Measurements from ENCODE around the gene UGT2A2. TPM values are rescaled to one million over a fixed set of nuclear protein-coding genes. Genes with fewer than 3 reads are reported as not detected.
"Not testable (repeated sequence)": the region's sequence is repeated elsewhere in the genome, so short reads cannot be mapped to it uniquely, and the experiment has no call there.

UGT2A2 gene
- not detected in 2 replicates for total RNA-seq

DNA sequence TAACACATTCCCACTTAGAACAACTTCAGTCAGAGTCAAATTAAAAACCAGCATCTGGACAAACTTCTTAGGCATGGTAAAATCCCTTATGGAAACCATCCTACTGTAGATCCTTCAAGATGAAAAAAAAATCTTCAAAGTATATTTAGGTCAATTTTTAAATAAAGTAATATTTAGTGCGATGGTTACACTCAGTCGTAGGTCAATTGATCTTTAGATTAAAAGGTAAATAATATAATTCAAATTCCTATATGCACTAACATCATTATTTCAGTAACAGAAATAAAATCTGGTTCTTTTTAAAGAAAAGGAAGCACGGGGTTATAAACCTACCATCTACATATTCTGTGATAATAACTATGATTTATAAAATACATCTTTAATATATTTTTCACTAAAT lies at the start of gene UGT2A2:
UGT2A2 (minus strand) TSS at position 101 of the 400 bp plus-strand sequence; CDS start at position 99, 2 bp downstream.
- no peak within 1 kb of the TSS for H3K4me3 ChIP-seq (ENCODE audit: low read depth, low read length)
- no peak for DNase-seq (ENCODE audit: low read depth)
- TF ChIP-seq, protein P1, sequence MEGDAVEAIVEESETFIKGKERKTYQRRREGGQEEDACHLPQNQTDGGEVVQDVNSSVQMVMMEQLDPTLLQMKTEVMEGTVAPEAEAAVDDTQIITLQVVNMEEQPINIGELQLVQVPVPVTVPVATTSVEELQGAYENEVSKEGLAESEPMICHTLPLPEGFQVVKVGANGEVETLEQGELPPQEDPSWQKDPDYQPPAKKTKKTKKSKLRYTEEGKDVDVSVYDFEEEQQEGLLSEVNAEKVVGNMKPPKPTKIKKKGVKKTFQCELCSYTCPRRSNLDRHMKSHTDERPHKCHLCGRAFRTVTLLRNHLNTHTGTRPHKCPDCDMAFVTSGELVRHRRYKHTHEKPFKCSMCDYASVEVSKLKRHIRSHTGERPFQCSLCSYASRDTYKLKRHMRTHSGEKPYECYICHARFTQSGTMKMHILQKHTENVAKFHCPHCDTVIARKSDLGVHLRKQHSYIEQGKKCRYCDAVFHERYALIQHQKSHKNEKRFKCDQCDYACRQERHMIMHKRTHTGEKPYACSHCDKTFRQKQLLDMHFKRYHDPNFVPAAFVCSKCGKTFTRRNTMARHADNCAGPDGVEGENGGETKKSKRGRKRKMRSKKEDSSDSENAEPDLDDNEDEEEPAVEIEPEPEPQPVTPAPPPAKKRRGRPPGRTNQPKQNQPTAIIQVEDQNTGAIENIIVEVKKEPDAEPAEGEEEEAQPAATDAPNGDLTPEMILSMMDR (conservative IDR thresholded peaks at IDR 0.05; ENCODE audit: low read depth, low read length) = no peak

DNA sequence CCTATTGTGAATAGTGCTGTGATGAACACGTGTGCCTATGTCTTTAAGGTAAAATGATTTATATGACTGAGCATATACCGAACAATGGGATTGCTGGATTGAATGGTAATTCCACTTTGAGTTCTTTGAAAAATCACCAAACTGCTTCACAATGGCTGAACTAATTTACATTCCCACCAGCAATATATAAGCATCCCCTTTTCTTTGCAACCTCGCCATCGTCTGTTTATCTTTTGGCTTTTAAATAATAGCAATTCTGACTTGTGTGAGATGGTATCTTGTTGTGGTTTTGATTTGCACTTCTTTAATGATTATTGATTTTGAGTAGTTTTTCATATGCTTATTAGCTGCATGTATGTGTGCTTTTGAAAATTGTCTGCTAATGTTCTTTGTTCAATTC lies 45.4 kb upstream of the UGT2A2 start:
- no peak overlapping the region for H3K4me3 ChIP-seq (ENCODE audit: low read depth, low read length)
- TF ChIP-seq, protein P1 (conservative IDR thresholded peaks at IDR 0.05; ENCODE audit: low read depth, low read length) = no peak
- no peak for DNase-seq (ENCODE audit: low read depth)

DNA sequence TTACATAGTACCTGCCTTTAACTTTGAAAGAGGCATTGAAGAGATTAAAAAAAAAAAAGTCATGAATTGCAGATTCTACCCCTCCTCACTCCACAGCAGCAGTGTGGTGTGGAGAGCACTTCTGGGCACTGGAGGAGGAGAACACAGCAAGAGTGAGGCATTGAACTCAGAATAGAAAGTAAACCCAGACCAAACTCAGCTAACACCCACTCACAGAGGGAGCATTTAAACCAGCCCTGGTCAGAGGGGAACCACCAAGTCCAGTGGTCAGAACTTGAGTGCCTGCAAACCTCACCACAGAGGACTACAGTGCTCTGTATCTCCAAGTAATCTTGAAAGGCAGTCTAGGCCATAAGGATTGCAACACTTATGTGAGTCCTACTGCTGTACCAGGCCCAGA lies 29.2 kb upstream of the UGT2A2 start:
- H3K4me3 ChIP-seq (ENCODE audit: low read depth, low read length) = no peak overlapping the region
- no peak for DNase-seq (ENCODE audit: low read depth)
- TF ChIP-seq, protein P1 (conservative IDR thresholded peaks at IDR 0.05; ENCODE audit: low read depth, low read length) = no peak

DNA sequence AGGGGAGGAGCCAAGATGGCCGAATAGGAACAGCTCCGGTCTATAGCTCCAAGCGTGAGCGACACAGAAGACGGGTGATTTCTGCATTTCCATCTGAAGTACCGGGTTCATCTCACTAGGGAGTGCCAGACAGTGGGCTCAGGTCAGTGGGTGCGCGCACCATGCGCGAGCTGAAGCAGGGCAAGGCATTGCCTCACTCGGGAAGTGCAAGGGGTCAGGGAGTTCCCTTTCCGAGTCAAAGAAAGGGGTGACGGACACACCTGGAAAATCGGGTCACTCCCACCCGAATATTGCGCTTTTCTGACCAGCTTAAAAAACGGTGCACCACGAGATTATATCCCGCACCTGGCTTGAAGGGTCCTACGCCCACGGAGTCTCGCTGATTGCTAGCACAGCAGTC lies 24.6 kb upstream of the UGT2A2 start:
- H3K4me3 ChIP-seq (ENCODE audit: low read depth, low read length); DNase-seq (ENCODE audit: low read depth): not testable (repeated sequence)

DNA sequence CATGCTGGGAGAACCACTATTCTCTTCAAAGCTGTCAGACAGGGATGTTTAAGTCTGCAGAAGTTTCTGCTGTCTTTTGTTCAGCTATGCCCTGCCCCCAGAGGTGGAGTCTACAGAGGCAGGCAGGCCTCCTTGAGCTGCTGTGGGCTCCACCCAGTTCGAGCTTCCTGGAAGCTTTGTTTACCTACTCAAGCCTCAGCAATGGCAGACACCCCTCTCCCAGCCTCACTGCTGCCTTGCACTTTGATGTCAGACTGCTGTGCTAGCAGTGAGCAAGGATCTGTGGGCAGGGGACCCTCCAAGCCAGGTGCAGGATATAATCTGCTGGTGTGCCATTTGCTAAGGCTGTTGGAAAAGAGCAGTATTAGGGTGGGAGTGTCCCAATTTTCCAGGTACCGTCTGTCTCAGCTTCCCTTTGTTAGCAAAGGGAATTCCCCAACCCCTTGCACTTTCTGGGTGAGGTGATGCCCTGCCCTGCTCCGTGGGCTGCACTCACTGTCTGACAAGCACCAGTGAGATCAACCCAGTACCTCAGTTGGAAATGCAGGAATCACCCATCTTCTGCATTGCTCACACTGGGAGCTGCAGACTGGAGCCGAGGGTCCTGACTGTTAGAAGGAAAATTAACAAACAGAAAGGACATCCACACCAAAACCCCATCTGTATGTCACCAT lies 21.8 kb upstream of the UGT2A2 start:
- not testable (repeated sequence) for DNase-seq (ENCODE audit: low read depth); H3K4me3 ChIP-seq (ENCODE audit: low read depth, low read length)

DNA sequence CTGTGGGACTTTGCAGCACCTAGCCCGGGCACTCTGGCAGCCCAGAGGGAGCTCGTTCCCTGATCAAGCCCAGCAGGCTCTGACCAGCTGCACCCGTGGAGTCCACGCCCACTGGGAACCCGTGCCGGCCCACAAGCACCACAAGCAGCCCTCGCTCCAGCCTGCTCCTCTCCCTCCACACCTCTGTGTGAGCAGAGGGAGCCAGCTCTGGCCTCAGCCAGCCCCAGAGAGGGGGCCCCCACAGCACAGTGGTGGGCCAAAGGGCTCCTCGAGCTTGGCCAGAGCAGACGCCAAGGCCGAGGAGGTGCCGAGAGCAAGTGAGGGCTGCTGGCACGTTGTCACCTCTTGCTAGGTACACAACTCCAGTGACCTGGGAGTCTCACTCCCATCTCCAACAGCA lies 18.7 kb upstream of the UGT2A2 start:
- TF ChIP-seq, protein P1 (conservative IDR thresholded peaks at IDR 0.05; ENCODE audit: low read depth, low read length) = no peak
- no peak for DNase-seq (ENCODE audit: low read depth)
- no peak overlapping the region for H3K4me3 ChIP-seq (ENCODE audit: low read depth, low read length)

DNA sequence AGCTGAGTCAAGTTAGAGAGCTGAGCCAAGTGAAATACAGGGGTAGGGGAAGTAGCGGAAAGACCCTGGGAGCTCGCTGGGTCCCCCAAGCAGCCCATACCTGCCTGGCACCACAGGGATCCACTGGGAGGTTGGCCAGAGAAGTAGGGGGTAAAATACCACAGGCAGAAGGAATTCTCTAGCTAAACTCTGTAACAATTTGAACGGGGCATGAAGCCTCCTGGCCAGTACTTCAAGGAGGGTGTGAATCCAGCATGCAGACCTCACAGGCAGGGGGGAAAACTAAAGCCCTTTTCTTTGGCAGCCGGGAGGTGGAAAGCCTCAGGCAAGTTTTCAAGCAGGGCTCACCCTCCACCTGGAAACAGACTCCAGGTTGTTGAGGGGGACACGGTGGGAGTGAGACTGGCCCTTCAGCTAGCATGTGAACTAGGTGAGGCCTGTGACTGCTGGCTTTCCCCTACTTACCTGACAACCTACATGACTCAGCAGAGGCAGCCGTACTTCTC lies 17.3 kb upstream of the UGT2A2 start:
- TF ChIP-seq, protein P1 (conservative IDR thresholded peaks at IDR 0.05; ENCODE audit: low read depth, low read length) = no peak
- H3K4me3 ChIP-seq (ENCODE audit: low read depth, low read length) = no peak overlapping the region
- DNase-seq (ENCODE audit: low read depth) = no peak

DNA sequence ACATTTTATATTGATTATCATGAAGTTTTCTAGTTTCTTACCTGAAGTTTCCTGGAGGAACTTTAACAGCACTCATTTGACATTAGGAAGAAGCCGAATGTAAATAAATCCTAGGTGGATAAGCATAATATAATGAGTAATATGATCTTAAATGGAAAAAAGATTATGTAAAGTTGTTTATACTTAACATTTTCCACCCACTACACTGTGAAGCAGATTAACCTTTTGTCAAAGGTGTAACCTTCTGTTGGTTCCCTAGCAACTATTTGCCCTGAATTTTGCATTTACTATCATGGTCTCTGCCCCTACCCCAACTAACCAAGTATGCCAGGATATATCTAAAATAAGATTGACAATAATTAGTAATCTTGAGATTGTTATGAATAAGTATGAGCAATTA lies 13.7 kb upstream of the UGT2A2 start, which contains the start of gene UGT2A1:
UGT2A1 (minus strand) TSS at position 101 of the 400 bp plus-strand sequence. CDS start 5,603 bp downstream, outside the sequence.
- DNase-seq (ENCODE audit: low read depth) = no peak
- TF ChIP-seq, protein P1 (conservative IDR thresholded peaks at IDR 0.05; ENCODE audit: low read depth, low read length) = no peak
- no peak within 1 kb of the TSS for H3K4me3 ChIP-seq (ENCODE audit: low read depth, low read length)

Measured in epithelial cell of proximal tubule (primary cell).